Tibial nerve (tissue), 4 donors: ENCODE measurements around the gene KIF9. TPM values are rescaled to one million over a fixed set of nuclear protein-coding genes. Genes with fewer than 3 reads are reported as not detected.

Experiments
- DNase-seq, 2 donors: peaks; one replicate each; pipeline ENCODE4 v3.0.0-alpha.2; 2019; ENCODE audit warnings: low spot score in 2 of 2
- H3K27ac ChIP-seq, 4 donors: fragments of 200-600 bp; sonication (generic) in 3 of 4; one replicate each; pipeline ENCODE4 v1.5.1; 2017 to 2019; ENCODE audit warnings: mild to moderate bottlenecking in 1 of 4
- H3K27me3 ChIP-seq, 2 donors: fragments of 200-600 bp; sonication (generic) in 1 of 2; one replicate each; pipeline versions ENCODE4 v1.5.1 to v1.6.0; 2017 to 2019
- H3K36me3 ChIP-seq, 3 donors: fragments of 200-600 bp; sonication (generic); one replicate each; pipeline ENCODE4 v1.5.1; 2018 to 2019
- H3K4me1 ChIP-seq, 4 donors: fragments of 200-600 bp; sonication (generic) in 3 of 4; one replicate each; pipeline ENCODE4 v1.5.1; 2017 to 2019
- H3K4me3 ChIP-seq, 4 donors: fragments of 200-600 bp; sonication (generic) in 3 of 4; one replicate each; pipeline ENCODE4 v1.5.1; 2017 to 2019; ENCODE audit warnings: mild to moderate bottlenecking in 1 of 4, moderate library complexity in 1 of 4
- H3K9me3 ChIP-seq, 4 donors: fragments of 200-600 bp; sonication (generic) in 3 of 4; one replicate each; pipeline ENCODE4 v1.5.1; 2017 to 2019
- EP300 ChIP-seq, 2 donors: sonication (generic); formaldehyde crosslinking; IDR thresholded peaks; one replicate each; pipeline ENCODE4 v1.6.1; 2017; ENCODE audit warnings: antibody characterized with exemption in 2 of 2, mild to moderate bottlenecking in 1 of 2
- POLR2A ChIP-seq, 2 donors: fragments of 450-650 bp; IDR thresholded peaks; one replicate each; pipeline ENCODE4 v1.6.1; 2017; ENCODE audit warnings: antibody characterized with exemption in 2 of 2, mild to moderate bottlenecking in 2 of 2, moderate library complexity in 2 of 2
- WGBS, 2 donors: methylation state at CpG; one replicate each; pipeline ENCODE4 v1.1.5; 2018; 5-methylcytosine and 5-hydroxymethylcytosine counted together
- total RNA-seq, 4 donors: library from RNA; depleted of rRNA; stranded (reverse); fragments of >200 nt; gene quantifications; one replicate each; pipeline ENCODE4 v1.1.0, GENCODE V29; 2016
- TF ChIP-seq, protein P1 (sequence below), 5 experiments: fragments of 200-600 bp in 3 of 5; fragments of 450-650 bp in 2 of 5; sonication (generic) in 3 of 5; IDR thresholded peaks; one replicate each; pipeline ENCODE4 v1.5.1; 2016 to 2019; ENCODE audit warnings: antibody characterized with exemption in 5 of 5, mild to moderate bottlenecking in 3 of 5, moderate library complexity in 2 of 5

The KIF9 gene
- total RNA-seq, 4 donors from 2014 or later, result 0.59 to 20.3 (median 5.2) TPM

DNA sequence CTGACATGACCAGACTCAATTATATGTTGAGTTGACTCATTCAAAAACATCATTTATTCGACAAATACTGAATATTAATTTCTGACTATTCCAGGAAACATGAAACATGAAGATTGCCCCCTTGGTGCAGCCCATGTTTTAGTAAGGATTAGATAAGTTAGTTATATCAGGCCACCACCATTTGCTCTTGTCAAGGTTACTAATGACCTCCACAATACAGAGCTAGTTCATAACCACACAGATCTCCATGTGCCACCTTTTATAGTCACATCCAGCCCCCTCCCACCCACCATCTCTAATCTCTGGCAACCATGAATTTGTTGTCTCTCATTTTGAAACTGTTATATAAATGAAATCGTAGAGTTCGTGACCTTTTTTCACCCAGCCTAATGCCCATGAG, 15.8 kb upstream of the KIF9 start:
- WGBS, 2 donors, result 87 to 91% methylated on average over 3 of the region's 3 CpGs
- TF ChIP-seq, protein P1, sequence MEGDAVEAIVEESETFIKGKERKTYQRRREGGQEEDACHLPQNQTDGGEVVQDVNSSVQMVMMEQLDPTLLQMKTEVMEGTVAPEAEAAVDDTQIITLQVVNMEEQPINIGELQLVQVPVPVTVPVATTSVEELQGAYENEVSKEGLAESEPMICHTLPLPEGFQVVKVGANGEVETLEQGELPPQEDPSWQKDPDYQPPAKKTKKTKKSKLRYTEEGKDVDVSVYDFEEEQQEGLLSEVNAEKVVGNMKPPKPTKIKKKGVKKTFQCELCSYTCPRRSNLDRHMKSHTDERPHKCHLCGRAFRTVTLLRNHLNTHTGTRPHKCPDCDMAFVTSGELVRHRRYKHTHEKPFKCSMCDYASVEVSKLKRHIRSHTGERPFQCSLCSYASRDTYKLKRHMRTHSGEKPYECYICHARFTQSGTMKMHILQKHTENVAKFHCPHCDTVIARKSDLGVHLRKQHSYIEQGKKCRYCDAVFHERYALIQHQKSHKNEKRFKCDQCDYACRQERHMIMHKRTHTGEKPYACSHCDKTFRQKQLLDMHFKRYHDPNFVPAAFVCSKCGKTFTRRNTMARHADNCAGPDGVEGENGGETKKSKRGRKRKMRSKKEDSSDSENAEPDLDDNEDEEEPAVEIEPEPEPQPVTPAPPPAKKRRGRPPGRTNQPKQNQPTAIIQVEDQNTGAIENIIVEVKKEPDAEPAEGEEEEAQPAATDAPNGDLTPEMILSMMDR (IDR thresholded peaks at IDR 0.05), result no peak
- TF ChIP-seq EP300 (IDR thresholded peaks at IDR 0.05) (no peak), POLR2A (IDR thresholded peaks at IDR 0.05) (no peak)
- Histone ChIP-seq H3K4me1 (peaks cover 0 to 18% (median 2%) of the 10 kb centered on the region in 4 donors), H3K9me3 (no peaks in the 10 kb centered on the region), H3K27me3 (no peaks in the 10 kb centered on the region), H3K27ac (no peak overlapping the region), H3K36me3 (peaks cover 0 to 19% (median 0%) of the 10 kb centered on the region in 3 donors), H3K4me3 (no peak overlapping the region)
- DNase-seq, result no peak

- Histone ChIP-seq H3K4me3 (no peak overlapping the region), H3K36me3 (peaks cover 0 to 2% (median 0%) of the 10 kb centered on the region in 3 donors), H3K4me1 (peaks cover 0 to 22% (median 2%) of the 10 kb centered on the region in 4 donors), H3K27me3 (no peaks in the 10 kb centered on the region), H3K27ac (no peak overlapping the region), H3K9me3 (no peaks in the 10 kb centered on the region)
- DNase-seq, result no peak
- 87 to 93% methylated on average over 2 of the region's 2 CpGs for WGBS, 2 donors
- TF ChIP-seq EP300 (IDR thresholded peaks at IDR 0.05) (no peak), POLR2A (IDR thresholded peaks at IDR 0.05) (no peak)
- TF ChIP-seq, protein P1 (IDR thresholded peaks at IDR 0.05), result no peak
These were observed 14.1 kb upstream of the KIF9 start for GRCh38 chr3:47296562-47297302.

- DNase-seq, result no peak
- Histone ChIP-seq H3K36me3 (no peaks in the 10 kb centered on the region), H3K27ac (no peak overlapping the region), H3K27me3 (no peaks in the 10 kb centered on the region), H3K4me3 (no peak overlapping the region), H3K9me3 (no peaks in the 10 kb centered on the region), H3K4me1 (peaks cover 0 to 22% (median 2%) of the 10 kb centered on the region in 4 donors)
- WGBS, 2 donors, result 95% methylated on average over 6 of the region's 6 CpGs
- TF ChIP-seq POLR2A (IDR thresholded peaks at IDR 0.05) (no peak), EP300 (IDR thresholded peaks at IDR 0.05) (no peak)
- TF ChIP-seq, protein P1 (IDR thresholded peaks at IDR 0.05), result no peak
These were observed 13.4 kb upstream of the KIF9 start for GRCh38 chr3:47295976-47296375.

DNA sequence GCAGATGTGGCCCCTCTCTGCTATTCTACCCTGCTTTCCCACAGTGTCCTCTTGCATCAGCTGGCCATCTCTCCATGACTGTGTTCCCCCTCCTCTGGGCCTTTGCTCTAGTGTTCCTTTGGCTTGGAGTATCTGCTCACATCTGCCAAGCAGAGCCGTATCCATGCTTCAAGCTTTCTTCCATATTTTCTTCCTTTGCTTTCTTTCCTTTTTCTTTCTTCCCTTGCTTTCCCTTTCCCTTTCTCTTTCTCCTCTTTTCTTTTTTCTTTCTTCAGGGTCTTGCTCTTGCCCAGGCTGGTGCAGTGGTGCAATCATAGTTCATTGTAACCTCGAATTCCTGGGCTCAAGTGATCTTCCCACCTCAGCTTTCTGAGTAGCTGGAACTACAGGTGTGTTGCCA, 12.7 kb upstream of the KIF9 start:
- DNase-seq, result no peak
- no peaks in the 10 kb centered on the region for H3K27me3 ChIP-seq
- no peak overlapping the region for H3K27ac ChIP-seq
- peaks cover 0 to 22% (median 2%) of the 10 kb centered on the region in 4 donors for H3K4me1 ChIP-seq
- H3K4me3 ChIP-seq, result no peak overlapping the region
- no peaks in the 10 kb centered on the region for H3K9me3 ChIP-seq
- TF ChIP-seq POLR2A (IDR thresholded peaks at IDR 0.05) (no peak), EP300 (IDR thresholded peaks at IDR 0.05) (no peak)
- TF ChIP-seq, protein P1 (IDR thresholded peaks at IDR 0.05), result no peak
- no peaks in the 10 kb centered on the region for H3K36me3 ChIP-seq
- WGBS, 2 donors, result 87 to 90% methylated on average over 2 of the region's 2 CpGs

- Histone ChIP-seq H3K27ac (no peak overlapping the region), H3K9me3 (no peaks in the 10 kb centered on the region), H3K4me1 (peaks cover 0 to 28% (median 2%) of the 10 kb centered on the region in 4 donors), H3K36me3 (no peaks in the 10 kb centered on the region), H3K27me3 (no peaks in the 10 kb centered on the region), H3K4me3 (no peak overlapping the region)
- TF ChIP-seq EP300 (IDR thresholded peaks at IDR 0.05) (no peak), POLR2A (IDR thresholded peaks at IDR 0.05) (no peak)
- TF ChIP-seq, protein P1 (IDR thresholded peaks at IDR 0.05), result no peak
- no peak for DNase-seq
- WGBS, 2 donors, result 81 to 87% methylated on average over 3 of the region's 3 CpGs
These were observed 11.8 kb upstream of the KIF9 start for GRCh38 chr3:47294392-47294791.
